HAP-1 (cell line): ENCODE measurements around the gene BPTF.
"Not testable (repeated sequence)": the region's sequence is repeated elsewhere in the genome, so short reads cannot be mapped to it uniquely, and the experiment has no call there.

ENCODE experiments used
- DNase-seq, 2 experiments: peaks; one replicate each; pipeline ENCODE4 v3.0.0-alpha.2; 2016 to 2020; ENCODE audit warnings: low spot score in 2 of 2
- H3K27me3 ChIP-seq: fragments of 250-450 bp; sonication (Bioruptor Pico); 2 replicates; pipeline ENCODE4 v1.5.1; 2020; ENCODE audit warnings: low read depth, mild to moderate bottlenecking, moderate library complexity
- H3K36me3 ChIP-seq: fragments of 250-450 bp; sonication (Bioruptor Pico); replicated peaks from 2 replicates; pipeline ENCODE4 v1.5.1; 2020; ENCODE audit warnings: mild to moderate bottlenecking
- H3K4me1 ChIP-seq: fragments of 250-450 bp; sonication (Bioruptor Pico); 2 replicates; pipeline ENCODE4 v1.5.1; 2020; ENCODE audit warnings: mild to moderate bottlenecking
- H3K4me3 ChIP-seq: fragments of 250-450 bp; sonication (Bioruptor Pico); 2 replicates; pipeline ENCODE4 v1.5.1; 2020; ENCODE audit warnings: mild to moderate bottlenecking, moderate library complexity
- H3K9me3 ChIP-seq: fragments of 250-450 bp; sonication (Bioruptor Pico); 2 replicates; pipeline ENCODE4 v1.5.1; 2020; ENCODE audit warnings: mild to moderate bottlenecking, moderate library complexity
- in situ Hi-C: fragments of 300-500 bp; cut with MboI; formaldehyde crosslinking; loops from 3 replicates; pipeline ENCODE4 v1.14.3; 2020; ENCODE audit warnings: low sequenced_read_pairs, inconsistent platforms, mixed read lengths

BPTF gene

GRCh38 chr17:67848189-67848588 lies 22.9 kb downstream of the BPTF start:
- H3K4me1 ChIP-seq, H3K27me3 ChIP-seq, in situ Hi-C loops, DNase-seq, H3K4me3 ChIP-seq, H3K9me3 ChIP-seq, H3K36me3 ChIP-seq: not testable (repeated sequence)

- in situ Hi-C loops, H3K27me3 ChIP-seq, H3K36me3 ChIP-seq, DNase-seq, H3K9me3 ChIP-seq, H3K4me1 ChIP-seq, H3K4me3 ChIP-seq: not testable (repeated sequence)
Observed at GRCh38 chr17:67848846-67849245, 23.5 kb downstream of the BPTF start.

GRCh38 chr17:67850991-67851631 lies 25.8 kb downstream of the BPTF start:
- Histone ChIP-seq H3K36me3 (peaks cover 16% of the 10 kb centered on the region), H3K27me3 (no peaks in the 10 kb centered on the region), H3K4me1 (no peaks in the 10 kb centered on the region), H3K4me3 (no peak overlapping the region), H3K9me3 (no peaks in the 10 kb centered on the region; the same call in 1 of the 2 replicates)
- DNase-seq, result no peak
- in situ Hi-C loops, result no loop called here

GRCh38 chr17:67853703-67854102 lies 28.4 kb downstream of the BPTF start:
- H3K9me3 ChIP-seq, result no peaks in the 10 kb centered on the region; the same call in 1 of the 2 replicates
- H3K36me3 ChIP-seq, result peaks cover 16% of the 10 kb centered on the region
- DNase-seq, result no peak
- H3K4me1 ChIP-seq, result no peaks in the 10 kb centered on the region
- H3K27me3 ChIP-seq, result no peaks in the 10 kb centered on the region
- in situ Hi-C loops, result no loop called here
- no peak overlapping the region for H3K4me3 ChIP-seq

- no peaks in the 10 kb centered on the region for H3K4me1 ChIP-seq
- in situ Hi-C loops, result no loop called here
- no peak overlapping the region for H3K4me3 ChIP-seq
- H3K36me3 ChIP-seq, result peaks cover 16% of the 10 kb centered on the region
- H3K27me3 ChIP-seq, result no peaks in the 10 kb centered on the region
- H3K9me3 ChIP-seq, result no peaks in the 10 kb centered on the region; the same call in 1 of the 2 replicates
- DNase-seq, result no peak
Observed at GRCh38 chr17:67854378-67854777, 29.1 kb downstream of the BPTF start.

GRCh38 chr17:67855504-67856324 lies 30.4 kb downstream of the BPTF start:
- Histone ChIP-seq H3K36me3 (peaks cover 20% of the 10 kb centered on the region), H3K27me3 (no peaks in the 10 kb centered on the region), H3K4me1 (no peaks in the 10 kb centered on the region), H3K4me3 (no peak overlapping the region), H3K9me3 (no peaks in the 10 kb centered on the region)
- in situ Hi-C loops, result no loop called here
- DNase-seq, result no peak

- H3K4me1 ChIP-seq, H3K4me3 ChIP-seq, DNase-seq, in situ Hi-C loops, H3K27me3 ChIP-seq, H3K9me3 ChIP-seq: not testable (repeated sequence)
- H3K36me3 ChIP-seq, result peaks cover 20% of the 10 kb centered on the region
Observed at GRCh38 chr17:67856402-67856801, 31.1 kb downstream of the BPTF start.

GRCh38 chr17:67862614-67863217 lies 37.4 kb downstream of the BPTF start:
- Histone ChIP-seq H3K36me3 (peaks cover 4% of the 10 kb centered on the region), H3K4me1 (no peaks in the 10 kb centered on the region), H3K9me3 (no peaks in the 10 kb centered on the region), H3K27me3 (no peaks in the 10 kb centered on the region), H3K4me3 (no peak overlapping the region)
- in situ Hi-C loops, result no loop called here
- no peak for DNase-seq

- H3K4me1 ChIP-seq, result no peaks in the 10 kb centered on the region
- no peaks in the 10 kb centered on the region; the same call in 1 of the 2 replicates for H3K9me3 ChIP-seq
- in situ Hi-C loops, result no loop called here
- H3K4me3 ChIP-seq, result no peak overlapping the region
- H3K36me3 ChIP-seq, result peaks cover 4% of the 10 kb centered on the region
- H3K27me3 ChIP-seq, result no peaks in the 10 kb centered on the region
- DNase-seq, result no peak
Observed at GRCh38 chr17:67863624-67864247, 38.4 kb downstream of the BPTF start.

GRCh38 chr17:67865438-67865837 lies 40.1 kb downstream of the BPTF start:
- Histone ChIP-seq H3K4me1 (no peaks in the 10 kb centered on the region), H3K27me3 (no peaks in the 10 kb centered on the region), H3K9me3 (no peaks in the 10 kb centered on the region; the same call in 1 of the 2 replicates), H3K36me3 (peaks cover under 1% of the 10 kb centered on the region; the same call in 1 of the 2 replicates), H3K4me3 (no peak overlapping the region)
- DNase-seq, result no peak
- in situ Hi-C loops, result no loop called here

GRCh38 chr17:67867591-67867990 lies 42.3 kb downstream of the BPTF start:
- H3K9me3 ChIP-seq, result no peaks in the 10 kb centered on the region; the same call in 1 of the 2 replicates
- in situ Hi-C loops, result no loop called here

GRCh38 chr17:67868176-67868575 lies 42.9 kb downstream of the BPTF start:
- H3K9me3 ChIP-seq, result no peaks in the 10 kb centered on the region; the same call in 1 of the 2 replicates
- H3K27me3 ChIP-seq, result no peaks in the 10 kb centered on the region
- in situ Hi-C loops, result no loop called here
- no peak overlapping the region for H3K4me3 ChIP-seq
- H3K4me1 ChIP-seq, result no peaks in the 10 kb centered on the region
- no peaks in the 10 kb centered on the region; the same call in 1 of the 2 replicates for H3K36me3 ChIP-seq
- DNase-seq, result no peak

More at GRCh38 chr17:67867591-67867990, 42.3 kb downstream of the BPTF start:
- H3K27me3 ChIP-seq, result no peaks in the 10 kb centered on the region
- H3K36me3 ChIP-seq, result no peaks in the 10 kb centered on the region; the same call in 1 of the 2 replicates
- DNase-seq, result no peak
- no peak overlapping the region for H3K4me3 ChIP-seq
- H3K4me1 ChIP-seq, result no peaks in the 10 kb centered on the region

GRCh38 chr17:67879662-67880061 lies 54.4 kb downstream of the BPTF start:
- Histone ChIP-seq H3K27me3 (no peaks in the 10 kb centered on the region), H3K4me1 (peaks cover 4% of the 10 kb centered on the region; the same call in 1 of the 2 replicates), H3K36me3 (peaks cover 28% of the 10 kb centered on the region), H3K9me3 (no peaks in the 10 kb centered on the region), H3K4me3 (no peak overlapping the region)
- no peak for DNase-seq
- in situ Hi-C loops, result no loop called here
